Measurements from ENCODE around the gene COL4A2.
"Not testable (repeated sequence)": the region's sequence is repeated elsewhere in the genome, so short reads cannot be mapped to it uniquely, and the experiment has no call there.

COL4A2 gene

DNA sequence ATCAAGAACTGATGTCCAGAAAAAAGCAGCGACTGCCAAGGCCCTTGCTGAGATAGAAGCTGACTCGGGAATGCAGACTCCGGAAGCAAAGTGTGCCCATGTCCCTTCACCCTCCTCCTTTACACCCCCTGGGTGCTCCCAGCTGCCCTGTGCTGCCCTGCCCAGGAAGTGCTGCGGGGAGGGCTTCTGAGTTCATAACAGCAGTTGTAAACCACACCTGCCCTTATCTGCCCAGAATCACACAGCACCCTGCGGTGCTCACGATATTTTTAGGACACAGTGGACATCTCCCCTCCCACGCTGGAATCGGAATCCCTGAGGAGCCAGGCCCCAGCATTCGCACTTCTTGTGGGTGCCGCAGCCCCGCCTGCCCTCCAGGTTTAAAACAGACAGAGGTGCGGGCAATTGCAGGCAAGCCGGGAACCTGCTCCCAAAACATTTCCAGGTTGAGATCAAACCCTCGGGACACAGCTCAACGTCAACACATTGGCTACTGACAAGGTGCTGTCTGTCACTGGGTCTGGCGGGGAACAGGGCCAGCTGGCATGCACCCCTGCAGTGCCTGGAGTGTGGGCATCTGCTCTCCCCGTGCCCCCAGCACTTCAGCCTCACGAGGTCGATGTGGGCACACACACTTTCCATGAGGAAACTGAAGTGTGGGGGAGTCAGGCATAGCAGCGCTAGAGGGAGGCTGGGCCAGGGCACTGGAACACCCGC is 217.6 kb downstream of the COL4A2 start:
- DNase-seq, result no peak

DNA sequence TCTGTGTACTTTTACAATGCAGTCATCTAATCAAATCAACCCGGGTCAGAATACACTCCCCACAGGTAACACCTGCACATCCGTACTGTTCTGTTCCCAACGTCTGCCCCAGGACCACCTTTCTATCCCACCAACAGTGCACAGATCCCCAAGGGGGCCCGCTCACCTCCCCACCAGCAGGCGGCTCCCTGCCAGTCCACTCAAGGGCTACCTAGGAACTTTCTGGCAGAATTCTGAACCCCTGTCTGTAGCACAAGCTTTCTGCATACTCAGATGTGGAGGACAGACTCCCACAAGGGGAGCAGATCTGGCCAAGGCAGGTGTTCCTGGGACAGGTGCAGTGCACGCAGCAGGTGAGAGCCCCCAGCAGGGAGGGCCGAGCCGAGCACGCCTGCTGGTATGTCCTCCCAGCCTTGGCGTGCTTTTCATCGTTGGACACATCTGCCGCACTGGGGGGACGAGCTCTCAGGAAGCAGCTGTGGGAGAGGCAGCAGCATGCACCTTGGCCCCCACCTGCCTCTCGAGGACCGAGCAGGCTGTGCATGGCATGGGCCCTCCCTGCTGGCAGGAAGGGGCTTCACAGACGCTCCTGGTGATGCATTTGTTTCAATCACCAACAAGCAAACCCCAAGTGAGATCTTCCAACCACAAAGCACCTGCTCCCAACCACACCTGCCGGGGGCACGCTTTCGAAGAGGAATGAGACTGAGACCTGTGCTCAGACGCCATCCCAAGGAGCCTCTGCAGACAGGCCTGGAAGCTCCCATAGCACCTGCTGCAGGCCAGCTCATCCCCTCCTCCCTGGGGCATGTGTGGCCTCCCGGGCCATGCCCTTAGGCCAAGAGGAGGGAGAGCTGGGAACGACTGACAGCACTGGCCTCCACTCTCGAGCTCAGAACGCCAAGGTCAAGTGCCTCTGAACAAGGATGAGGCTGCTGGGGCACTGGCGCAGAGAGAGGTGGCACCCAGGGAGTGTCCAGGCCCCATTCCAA is 218.5 kb downstream of the COL4A2 start:
- DNase-seq, result no peak

DNA sequence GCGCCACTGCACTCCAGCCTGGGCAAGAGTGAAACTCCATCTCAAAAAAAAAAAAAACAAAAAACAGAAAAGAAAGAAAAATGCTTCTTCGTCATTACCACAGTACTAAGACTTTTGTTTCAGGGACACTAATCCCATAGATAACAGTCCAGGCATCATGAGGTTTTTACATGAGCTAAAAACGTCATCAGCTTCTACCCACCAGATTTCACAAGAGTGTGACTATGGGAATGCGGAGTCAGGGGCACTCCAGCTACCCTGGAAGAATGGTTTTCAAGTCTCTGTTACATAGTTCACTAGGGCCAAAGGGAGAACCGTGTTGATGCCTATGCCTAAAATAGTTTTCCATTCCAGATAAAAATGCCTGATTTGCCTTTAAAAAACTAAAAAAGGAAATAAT is 221.3 kb downstream of the COL4A2 start:
- no peak for DNase-seq

DNA sequence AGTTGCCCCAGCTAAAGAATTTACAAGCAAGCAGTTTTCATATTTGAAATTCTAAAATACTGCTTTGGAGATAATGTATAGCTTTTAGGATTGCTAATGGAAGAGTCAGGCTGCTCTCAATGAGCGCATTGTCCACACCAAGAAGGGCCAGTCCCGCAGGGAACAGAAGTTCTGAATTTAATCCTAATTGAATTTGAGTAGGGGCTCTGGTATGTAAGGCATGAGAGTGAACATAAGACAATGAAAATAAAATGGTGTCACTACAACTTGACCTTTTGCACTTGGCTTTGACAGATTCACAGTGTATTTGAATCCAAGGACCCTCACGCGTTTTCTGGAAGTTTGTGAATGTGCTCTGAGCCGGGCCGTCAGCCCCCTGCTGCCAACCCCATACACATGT is 221.8 kb downstream of the COL4A2 start:
- DNase-seq, result no peak

DNA sequence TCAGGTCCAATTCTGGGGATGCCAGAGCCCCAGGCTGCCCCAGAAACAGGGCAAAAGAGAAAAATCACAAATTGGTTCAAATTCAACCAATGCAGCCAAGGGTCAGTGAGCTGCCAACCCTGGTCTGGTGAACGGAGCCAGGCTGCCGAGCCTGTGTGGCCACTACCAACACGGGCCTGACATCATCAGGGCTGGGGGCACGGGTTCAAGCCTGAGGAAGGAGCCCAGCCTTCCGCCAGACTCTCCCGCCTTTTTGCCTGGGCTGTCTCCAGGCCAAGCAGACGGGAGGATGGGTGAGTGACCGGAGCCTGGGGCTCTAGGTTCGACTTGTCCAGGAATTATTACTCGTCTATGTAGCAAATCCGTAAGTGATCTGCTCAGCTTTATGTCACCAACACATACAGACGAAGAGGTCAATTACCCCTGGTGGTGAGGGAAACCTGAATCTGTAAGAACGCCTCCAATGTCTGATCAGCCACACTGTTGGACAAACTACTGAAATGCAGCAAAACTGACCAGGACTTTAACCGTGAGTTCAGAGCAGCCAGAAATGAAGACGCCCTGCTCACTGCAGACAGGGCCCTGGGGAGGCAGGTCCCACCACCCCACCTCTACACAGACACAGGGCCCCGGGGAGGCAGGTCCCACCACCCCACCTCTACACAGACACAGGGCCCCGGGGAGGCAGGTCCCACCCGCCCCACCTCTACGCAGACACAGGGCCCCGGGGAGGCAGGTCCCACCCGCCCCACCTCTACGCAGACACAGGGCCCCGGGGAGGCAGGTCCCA is 222.6 kb downstream of the COL4A2 start:
- no peak for DNase-seq

DNA sequence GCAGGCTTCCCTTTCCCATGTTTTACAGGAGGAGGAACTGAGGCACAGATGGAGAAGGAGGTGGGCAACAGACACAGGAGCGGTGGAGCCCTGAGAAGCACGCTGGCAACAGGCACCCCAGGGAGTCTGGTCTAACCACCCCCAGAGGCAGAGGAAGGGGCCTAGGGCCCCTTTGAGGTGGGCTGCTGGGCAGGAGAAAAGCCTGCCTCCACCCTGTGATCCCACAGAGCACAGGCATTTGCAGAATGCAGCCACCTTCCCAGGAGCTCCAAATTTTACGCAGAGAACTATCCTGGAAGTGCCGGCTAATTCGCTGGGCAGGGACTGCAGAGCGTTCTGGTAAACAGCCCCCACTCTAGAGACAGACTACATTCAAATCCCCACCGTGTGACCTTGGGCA is 224.0 kb downstream of the COL4A2 start:
- no peak for DNase-seq

DNA sequence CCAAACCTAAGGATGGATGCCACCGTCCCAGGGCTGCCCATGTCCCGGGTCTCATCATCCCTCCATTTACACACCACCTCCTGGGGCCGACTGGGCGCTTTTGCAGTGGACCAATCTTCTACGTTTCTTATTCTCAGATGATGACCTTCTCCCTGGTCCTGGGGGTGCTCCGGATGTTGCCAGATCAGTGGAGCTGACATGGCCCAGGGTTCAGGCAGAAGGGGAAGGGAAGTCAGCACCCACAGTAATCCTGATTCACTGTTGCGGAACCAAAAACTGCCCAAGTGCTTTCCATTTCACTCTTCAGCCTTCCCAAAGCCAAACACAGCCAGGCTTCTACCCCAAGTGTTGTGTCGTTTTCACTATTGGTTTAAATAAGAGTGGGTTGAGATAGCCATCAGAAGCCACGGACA is 224.6 kb downstream of the COL4A2 start:
- DNase-seq, result no peak

DNA sequence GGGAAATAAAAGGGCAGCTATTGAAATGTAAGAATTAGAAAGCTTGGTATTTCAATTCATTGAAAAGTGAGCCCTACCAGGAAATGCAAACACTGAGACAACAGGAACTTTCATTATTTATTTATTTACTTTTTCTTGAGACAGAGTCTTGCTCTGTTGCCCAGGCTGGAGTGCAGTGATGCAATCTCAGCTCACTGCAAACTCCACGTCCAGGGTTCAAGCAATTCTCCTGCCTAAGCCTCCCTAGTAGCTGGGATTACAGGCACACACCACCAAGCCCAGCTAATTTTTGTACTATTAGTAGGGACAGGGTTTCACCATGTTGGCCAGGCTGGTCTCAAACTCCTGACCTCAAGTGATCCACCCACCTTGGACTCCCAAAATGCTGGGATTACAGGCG is 225.2 kb downstream of the COL4A2 start:
- not testable (repeated sequence) for DNase-seq

DNA sequence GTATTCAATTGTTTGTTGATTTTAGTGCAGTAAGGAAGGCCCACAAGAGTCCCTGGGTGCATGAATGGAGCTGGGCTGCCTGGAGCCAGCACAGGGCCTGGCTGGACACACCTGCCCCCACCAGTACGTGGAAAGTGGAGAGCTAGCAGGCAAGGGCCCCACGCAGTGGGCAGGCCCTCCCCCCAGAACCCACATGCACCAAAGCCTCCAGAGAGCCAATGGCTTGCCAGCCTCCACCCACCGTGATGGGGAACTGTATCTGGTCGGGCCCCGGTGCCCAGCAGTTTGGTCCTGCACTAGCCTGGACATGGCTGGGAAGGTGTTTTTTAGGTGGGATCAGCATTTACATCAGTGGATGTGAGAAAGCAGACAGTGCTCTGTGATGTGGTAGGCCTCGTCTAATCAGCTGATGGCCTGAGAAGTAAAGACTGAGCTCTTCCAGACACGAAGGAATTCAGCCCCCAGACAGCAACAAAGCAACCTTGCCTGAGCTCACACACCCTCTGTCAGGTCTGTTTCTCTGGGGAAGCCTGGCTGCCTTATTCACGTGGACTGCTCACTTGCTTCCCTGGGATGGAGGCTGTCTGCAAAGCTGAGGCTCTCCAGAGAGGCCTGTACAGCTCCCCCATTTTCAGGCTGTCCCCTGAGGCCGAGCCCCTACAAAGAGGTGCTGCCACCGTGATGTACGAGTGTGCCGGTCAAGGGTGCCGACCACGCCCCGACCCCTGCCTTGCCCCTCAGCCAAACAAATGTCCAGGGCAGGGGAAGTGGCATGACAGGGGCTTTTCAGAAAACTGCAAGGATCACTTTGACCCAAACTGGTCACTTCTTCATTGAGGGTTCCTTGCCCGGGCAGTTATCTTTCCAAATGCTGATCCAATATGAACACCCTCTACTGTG is 226.9 kb downstream of the COL4A2 start:
- no peak for DNase-seq

DNA sequence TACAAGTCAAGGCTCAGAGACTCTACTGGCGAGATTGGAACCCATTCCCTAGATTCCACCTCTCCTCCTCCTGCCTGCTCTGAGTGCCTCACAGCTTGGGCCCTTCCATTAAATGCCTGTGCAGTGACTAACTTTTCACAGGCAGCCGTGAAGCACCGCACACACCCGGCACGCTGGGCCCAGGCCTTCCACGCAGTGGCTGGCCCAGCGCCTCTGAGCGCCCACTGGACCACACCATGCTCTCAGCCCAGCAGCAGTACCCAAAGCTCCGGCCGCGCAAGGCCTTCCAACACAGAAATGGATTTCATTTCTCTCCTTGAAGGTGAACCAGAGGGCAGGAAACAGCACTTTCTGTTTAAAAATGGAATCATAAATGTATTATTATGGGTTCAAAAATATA is 228.4 kb downstream of the COL4A2 start:
- no peak for DNase-seq

DNA sequence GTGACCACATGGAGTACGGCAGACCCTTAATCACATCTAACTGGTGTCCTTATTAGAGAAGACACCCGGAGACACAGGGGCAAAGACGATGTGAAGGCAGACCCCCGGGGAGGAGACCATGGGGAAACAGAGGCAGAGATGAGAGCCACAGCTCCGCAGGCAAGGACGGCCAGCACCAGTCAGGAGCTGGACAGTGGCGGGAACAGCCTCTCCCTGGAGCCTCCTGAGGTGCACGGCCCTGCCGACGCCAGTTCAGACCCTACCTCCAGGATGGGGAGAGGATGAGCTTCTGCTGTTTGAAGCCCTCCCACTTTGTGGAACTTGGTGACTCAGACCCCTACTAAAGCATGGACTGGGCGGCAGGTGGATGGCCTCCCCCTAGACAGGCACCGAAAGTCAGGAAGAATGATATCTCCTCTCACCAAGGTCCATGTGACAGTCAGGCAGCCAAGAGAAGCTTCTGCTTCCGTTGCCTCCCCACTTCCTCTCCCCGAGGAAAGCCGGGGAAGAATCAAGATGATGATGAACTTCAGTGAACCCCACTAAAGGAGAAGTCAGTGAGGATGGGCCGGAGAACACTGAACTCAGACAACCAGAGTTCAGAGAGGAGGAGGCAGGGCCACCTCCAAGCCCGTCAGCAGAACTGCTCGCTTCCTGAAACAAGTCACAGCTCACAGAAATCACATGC is 229.1 kb downstream of the COL4A2 start:
- DNase-seq, result no peak

DNA sequence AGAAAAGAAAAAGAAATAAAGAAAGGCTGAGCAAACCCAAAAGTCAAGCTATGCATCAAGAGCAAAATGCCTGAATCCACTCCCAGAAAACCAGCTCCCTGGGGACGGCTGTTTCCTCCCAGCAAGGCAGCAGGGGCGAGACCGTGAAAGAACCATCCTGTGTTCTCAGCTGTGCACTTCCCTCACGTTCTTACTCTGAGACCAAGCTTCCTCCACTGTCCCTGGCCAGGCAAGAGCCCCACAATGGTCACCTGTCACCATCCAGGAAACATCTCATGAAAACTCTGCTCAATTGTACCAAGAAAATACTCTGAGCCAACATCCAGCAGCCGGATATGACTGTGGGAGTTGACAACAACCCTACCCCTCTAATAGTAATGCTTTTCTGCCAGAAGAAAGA is 231.5 kb downstream of the COL4A2 start:
- DNase-seq, result no peak

DNA sequence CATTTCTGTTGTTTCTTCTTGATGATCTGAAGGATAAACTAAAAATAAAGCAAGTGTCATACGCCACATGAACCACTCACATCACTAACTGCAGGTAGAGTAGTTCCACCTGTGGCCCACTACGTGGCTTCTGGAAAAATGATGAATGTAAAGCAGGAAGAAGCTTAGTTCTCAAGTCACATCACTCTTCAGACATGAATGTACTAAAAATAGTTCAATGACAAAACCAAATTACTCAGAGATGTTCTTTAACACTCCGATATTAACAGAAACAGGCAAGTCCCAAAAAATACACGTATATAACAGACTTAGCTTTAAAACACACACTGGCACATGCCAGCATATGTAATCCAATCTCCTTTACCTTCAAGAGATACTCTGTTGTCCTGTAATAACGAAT is 232.8 kb downstream of the COL4A2 start:
- DNase-seq, result no peak

DNA sequence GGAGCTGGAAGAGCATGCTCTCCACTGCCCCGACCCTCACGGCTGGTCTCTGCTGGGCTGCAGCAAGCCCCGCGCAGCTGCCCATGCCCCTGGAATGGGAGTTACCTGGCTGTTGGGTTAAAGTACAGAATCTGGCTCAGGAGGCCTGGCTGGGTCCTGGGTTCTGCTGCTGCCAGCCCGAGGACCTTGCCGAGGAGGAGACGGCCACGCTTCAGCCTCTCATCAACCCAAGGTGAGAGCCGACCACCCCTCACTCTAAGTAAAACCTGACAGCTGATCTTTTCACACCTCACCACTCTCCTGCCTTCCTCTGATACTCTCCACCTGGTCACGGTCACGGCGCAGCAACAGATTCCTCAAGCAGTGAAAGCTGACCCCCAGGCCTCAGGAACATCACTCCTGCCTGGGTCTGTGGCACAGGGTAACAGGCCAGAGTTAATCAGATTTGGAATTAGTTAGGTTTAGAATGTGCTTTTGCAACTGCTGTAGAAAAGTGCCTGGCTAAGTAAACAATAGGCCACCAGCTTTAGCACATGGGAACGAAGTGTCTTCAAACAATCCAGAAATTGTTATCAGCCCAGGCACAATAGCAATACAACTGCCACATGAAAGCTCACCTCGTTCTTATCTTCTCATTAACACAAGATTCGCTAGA is 233.9 kb downstream of the COL4A2 start:
- no peak for DNase-seq

DNA sequence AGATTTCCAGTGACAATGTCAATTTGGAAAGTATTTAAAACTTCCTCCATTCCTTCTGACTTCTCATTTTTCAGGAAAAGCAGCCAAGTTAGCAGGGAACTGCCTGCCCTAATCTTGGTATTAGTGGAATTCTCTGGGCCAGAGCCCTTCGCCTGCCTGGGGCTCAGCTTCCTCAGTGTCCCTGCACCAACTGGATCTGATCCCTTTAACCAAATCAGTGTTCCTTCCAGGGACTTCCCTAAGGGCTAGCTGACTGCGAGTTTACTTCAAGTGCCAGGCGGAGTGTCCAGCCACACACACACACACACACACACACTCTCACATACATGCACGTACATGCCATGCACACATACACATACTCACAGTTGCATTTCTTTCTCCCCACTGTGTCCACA is 234.4 kb downstream of the COL4A2 start:
- no peak for DNase-seq

DNA sequence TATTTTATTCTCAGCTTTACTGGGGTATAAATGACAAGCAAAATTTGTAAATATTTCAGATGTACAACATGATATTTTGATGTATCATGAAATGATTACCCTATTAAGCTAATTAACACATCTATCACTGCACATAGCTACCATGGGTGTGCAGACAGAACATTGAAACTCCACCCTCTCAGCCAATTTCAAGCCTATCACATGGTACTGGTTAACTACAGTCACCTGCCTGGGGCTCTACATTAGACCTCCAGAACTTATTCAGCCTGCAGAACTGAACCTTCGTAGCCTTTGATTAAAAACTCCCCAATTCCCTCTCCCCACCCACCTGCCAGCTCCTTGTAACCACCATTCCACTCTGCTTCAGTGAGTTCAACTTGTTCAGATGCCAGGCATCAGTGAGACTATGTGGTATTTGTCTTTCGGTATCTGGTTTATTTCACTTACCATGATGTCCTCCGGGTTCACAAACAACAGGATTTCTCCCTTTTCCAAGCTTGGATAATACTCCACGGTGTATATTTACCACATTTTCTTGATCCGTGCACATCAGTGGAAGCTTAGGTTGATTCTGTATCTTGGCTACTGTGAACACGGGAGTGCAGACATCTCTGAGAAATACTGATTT is 235.2 kb downstream of the COL4A2 start:
- no peak for DNase-seq

DNA sequence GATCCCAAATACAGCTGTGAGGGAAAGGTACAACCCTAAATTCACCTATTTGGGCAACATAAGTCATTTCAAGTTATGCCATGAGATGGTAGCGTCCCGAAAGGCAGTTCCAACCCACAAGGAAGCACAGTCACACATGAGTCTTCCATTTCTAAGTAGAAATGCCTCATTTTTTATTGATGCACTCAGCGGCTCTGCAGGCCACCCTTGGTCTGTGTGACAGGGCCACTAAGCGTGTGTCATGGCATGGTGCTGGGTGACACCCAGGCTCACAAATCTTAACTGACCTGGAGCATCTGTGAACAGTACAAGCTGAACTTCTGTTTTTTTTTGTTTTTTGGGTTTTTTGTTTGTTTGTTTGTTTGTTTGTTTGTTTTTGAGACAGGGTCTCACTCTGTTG is 239.3 kb downstream of the COL4A2 start:
- DNase-seq, result no peak

DNA sequence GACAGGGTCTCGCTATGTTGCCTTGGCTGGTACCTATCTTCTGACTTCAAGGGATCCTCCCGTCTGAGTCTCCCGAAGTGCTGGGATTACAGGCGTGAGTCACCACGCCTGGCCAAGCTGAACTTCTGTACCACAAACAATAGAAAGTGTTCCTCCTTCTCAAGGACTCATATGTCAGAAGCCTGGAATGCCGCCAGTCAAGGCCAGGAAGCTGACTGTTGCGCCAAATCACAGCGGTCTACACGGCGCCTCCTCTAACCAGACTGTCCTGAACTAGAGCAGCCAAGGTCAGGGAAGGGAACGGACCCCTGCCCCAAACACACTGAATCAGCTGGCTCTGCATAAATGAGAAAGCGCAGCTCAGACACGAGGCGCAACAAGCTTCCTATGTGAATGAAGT is 239.8 kb downstream of the COL4A2 start:
- DNase-seq, result no peak

DNA sequence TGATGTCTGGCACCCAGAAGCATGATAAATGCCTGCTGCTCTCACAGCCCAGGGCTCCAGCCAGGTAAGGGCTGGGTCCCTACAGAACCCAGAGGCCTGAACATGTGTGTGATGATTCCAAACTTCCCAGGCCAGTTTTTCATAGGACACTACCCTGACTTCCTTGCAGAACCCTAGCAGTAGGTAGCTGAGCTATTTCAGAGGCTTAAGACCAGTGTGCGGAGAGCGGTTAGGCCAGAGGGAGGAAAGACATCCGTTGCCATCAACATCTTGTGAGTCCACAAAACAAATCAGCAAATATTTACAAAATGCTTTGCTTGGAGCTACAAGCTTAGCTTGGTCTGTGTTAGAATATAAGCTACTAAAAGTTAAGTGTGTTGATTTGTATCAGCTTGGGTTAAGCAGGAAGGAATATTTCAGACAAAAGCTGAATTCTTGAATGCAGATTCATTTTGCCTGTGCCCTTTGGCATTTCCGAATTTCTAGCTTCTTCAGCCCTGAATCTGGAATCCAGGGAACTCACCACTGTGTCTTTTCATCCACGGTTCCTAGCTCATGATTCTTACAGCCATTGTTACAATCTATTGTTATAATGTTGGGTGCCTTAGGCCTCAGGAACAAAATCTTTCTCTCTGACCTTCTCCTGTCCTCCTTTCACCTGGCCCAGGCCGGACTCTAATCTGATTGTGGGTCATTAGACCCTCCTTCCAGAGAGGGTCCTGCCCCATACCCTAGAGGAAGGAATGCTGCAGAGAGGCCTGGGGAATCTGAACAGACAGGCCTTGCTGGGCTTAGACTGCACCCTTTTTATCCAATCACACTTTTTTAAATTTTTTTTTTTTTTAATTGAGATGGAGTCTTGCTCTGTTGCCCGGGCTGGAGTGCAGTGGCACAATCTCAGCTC is 242.1 kb downstream of the COL4A2 start:
- DNase-seq, result no peak

DNA sequence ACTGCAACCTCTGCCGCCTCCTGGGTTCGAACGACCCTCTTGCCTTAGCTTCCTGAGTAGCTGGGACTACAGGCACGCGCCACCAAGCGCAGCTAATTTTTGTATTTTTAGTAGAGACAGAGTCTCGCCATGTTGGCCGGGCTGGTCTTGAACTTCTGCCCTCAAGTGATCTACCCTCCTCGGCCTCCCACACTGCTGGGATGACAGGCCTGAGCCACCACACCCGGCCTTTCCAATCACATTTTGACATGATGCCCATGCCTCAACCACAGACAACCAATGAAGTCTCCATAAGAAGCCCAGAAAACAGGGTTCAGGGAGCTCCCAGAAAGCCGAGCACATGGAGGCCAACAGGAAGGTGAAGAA is 242.7 kb downstream of the COL4A2 start:
- DNase-seq, result no peak

Measured in activated CD8-positive, alpha-beta memory T cell treated with anti-CD3 and anti-CD28 coated beads, Interleukin-2, amount 50 U/mL, for 48 hours (primary cell).